Stimulated activated CD8-positive, alpha-beta memory T cell treated with anti-CD3 and anti-CD28 coated beads, Interleukin-12 subunit alpha, Interleukin-12 subunit beta, amount 100 ng/mL, for 24 hours (primary cell): ENCODE results near the gene GOLT1A.

Source experiments
- DNase-seq: peaks from one replicate; pipeline ENCODE4 v3.0.0-alpha.2; 2020; ENCODE audit errors: extremely low read depth

The GOLT1A gene

GRCh38 chr1:204213668-204214662 is at the start of gene GOLT1A:
TSS of gene GOLT1A (minus strand) at chr1:204213988. CDS start at chr1:204213906, 82 bp downstream.
- no peak for DNase-seq

GRCh38 chr1:204263254-204263910 is 49.6 kb upstream of the GOLT1A start:
- DNase-seq: no peak

GRCh38 chr1:204262506-204263253 is 48.9 kb upstream of the GOLT1A start:
- DNase-seq: no peak

GRCh38 chr1:204261746-204262505 is 48.1 kb upstream of the GOLT1A start:
- no peak for DNase-seq

- no peak for DNase-seq
Observed at GRCh38 chr1:204261266-204261665, 47.5 kb upstream of the GOLT1A start.

- DNase-seq: no peak
Observed at GRCh38 chr1:204260601-204261197, 46.9 kb upstream of the GOLT1A start.

GRCh38 chr1:204259782-204260181 is 46.0 kb upstream of the GOLT1A start:
- DNase-seq: no peak

- DNase-seq: no peak
Observed at GRCh38 chr1:204259196-204259595, 45.4 kb upstream of the GOLT1A start.

- DNase-seq: no peak
Observed at GRCh38 chr1:204258213-204259115, 44.7 kb upstream of the GOLT1A start.

GRCh38 chr1:204257446-204257845 is 43.7 kb upstream of the GOLT1A start:
- DNase-seq: no peak

GRCh38 chr1:204256531-204256930 is 42.7 kb upstream of the GOLT1A start:
- DNase-seq: no peak

- no peak for DNase-seq
Observed at GRCh38 chr1:204255966-204256365, 42.2 kb upstream of the GOLT1A start.

- no peak for DNase-seq
Observed at GRCh38 chr1:204255225-204255624, 41.4 kb upstream of the GOLT1A start.

- no peak for DNase-seq
Observed at GRCh38 chr1:204254031-204254661, 40.4 kb upstream of the GOLT1A start.

GRCh38 chr1:204251926-204252689 is 38.3 kb upstream of the GOLT1A start:
- no peak for DNase-seq

GRCh38 chr1:204251286-204251685 is 37.5 kb upstream of the GOLT1A start:
- DNase-seq: no peak

GRCh38 chr1:204250428-204251030 is 36.7 kb upstream of the GOLT1A start:
- no peak for DNase-seq

- no peak for DNase-seq
Observed at GRCh38 chr1:204249736-204250427, 36.1 kb upstream of the GOLT1A start.
